ENCODE data around the gene HAUS2.

The HAUS2 gene

DNA sequence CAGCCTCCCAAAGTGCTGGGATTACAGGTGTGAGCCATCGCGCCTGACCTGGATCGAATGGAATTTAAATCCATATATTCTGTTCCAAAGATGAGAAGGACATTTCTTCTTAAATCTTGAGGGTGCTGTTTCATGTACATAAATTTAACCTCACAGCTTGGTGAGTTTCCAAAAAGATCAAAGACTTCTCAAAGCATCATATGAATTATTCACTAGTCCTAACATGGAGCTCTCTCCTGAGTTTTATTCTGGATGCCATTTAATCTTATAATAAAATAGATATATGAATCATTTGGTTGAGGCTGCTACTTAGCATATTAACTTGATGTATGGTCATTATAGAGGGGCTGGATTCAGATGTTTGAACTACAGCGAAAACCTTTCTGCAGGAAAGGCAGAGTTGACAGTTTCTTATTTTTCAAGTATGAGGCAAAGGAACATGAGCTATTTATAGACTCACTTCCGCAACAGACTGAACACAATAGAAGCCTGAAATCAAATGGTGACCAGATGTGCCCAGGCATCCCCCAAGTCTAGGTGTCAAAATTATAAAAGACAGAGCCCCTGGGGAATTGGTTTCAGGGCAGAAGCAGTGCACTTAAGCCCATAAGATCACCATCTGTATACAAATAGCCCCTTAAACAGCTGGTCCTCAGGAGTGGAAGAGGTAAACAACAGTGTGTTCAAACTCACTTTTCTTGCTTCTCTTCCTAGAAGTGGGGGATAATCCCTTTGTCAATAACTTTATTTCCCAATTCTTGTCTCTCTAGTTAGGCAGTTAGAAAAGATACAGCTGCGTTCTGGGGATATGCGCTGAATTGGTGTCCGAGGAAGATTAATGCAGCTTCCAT lies 56.5 kb downstream of the HAUS2 start:
- TF ChIP-seq, protein P1, sequence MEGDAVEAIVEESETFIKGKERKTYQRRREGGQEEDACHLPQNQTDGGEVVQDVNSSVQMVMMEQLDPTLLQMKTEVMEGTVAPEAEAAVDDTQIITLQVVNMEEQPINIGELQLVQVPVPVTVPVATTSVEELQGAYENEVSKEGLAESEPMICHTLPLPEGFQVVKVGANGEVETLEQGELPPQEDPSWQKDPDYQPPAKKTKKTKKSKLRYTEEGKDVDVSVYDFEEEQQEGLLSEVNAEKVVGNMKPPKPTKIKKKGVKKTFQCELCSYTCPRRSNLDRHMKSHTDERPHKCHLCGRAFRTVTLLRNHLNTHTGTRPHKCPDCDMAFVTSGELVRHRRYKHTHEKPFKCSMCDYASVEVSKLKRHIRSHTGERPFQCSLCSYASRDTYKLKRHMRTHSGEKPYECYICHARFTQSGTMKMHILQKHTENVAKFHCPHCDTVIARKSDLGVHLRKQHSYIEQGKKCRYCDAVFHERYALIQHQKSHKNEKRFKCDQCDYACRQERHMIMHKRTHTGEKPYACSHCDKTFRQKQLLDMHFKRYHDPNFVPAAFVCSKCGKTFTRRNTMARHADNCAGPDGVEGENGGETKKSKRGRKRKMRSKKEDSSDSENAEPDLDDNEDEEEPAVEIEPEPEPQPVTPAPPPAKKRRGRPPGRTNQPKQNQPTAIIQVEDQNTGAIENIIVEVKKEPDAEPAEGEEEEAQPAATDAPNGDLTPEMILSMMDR (IDR thresholded peaks at IDR 0.05), result no peak

- TF ChIP-seq, protein P1 (IDR thresholded peaks at IDR 0.05), result no peak
Measured at GRCh38 chr15:42605796-42606195, 57.2 kb downstream of the HAUS2 start.

GRCh38 chr15:42608110-42608531 lies 59.5 kb downstream of the HAUS2 start:
- TF ChIP-seq, protein P1 (IDR thresholded peaks at IDR 0.05), result no peak

DNA sequence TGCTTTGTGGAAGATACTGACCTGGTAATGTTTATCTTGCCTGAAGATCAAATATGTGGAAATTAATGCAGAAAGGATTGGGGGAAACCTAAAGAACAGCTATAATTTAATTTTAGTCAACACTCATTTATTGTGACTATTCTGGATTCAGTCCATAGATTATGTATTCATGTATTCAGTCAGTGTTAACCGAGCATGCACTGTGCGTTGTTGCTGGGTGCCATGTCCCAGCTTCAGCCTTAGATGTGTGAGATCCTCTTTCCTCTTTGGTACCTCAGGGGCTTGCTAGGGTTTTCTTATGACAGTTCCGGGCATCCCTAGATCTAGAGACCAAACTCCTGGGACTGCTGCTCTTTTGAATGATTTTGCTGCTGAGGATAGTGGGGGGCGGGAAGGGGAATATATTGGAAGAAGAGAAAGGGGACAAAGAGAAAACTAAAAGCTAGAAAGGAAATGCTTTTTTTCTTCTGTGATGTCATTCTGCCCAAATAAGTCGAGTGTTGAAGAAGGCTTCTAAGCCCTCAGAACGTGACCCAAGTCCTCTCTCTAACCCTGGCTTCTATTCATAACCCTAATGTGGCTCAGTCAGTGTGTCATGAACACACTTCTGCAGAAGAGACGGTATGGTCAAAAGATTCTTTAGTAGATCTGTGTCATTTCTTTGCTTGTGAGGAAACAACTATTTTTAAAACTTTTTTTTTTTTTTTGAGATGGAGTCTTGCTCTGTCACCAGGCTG lies 60.3 kb downstream of the HAUS2 start:
- TF ChIP-seq, protein P1 (IDR thresholded peaks at IDR 0.05), result no peak

- TF ChIP-seq, protein P1 (IDR thresholded peaks at IDR 0.05), result no peak
Measured at GRCh38 chr15:42611532-42611931, 62.9 kb downstream of the HAUS2 start.

DNA sequence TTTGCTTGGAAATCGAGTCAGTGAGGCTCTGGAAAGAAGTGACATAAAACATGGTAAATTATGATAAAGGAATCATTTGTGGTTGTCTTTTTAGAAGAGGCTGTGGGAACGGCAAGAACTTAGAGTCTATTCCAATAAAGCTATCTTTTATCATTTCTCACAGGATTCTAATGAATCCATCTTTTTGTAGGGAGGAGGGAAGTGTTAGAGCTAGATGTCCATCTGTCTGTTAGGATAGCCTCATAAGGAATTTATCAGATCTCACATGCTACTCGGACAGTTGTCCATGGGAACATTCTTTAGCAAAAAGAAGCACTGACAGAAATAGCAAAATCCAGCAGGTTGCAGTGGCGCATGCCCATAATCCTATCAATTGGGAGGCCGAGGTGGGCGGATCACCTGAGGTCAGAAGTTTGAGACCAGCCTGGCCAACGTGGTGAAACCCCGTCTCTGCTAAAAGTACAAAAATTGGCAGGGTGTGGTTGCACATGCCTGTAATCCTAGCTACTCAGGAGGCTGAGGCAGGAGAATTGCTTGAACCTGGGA lies 63.8 kb downstream of the HAUS2 start:
- TF ChIP-seq, protein P1 (IDR thresholded peaks at IDR 0.05), result no peak

DNA sequence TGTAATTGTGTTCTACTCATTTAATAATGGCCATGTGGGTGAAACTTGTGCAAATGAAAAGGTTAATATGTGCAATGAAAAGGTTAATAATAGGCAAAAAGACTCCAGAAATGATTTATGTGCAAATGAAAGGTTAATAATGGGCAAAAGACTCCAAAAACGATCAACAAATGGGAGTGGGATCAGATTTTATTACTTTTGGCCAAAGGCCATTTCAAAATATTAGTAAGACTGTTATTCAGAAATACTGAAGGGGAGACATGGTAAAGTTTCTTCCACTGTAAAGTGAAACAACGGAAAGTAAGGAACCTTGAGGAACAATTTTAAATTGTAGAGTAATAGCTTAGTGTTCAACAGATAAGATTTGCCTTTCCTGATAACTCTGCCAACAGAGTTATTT lies 67.5 kb downstream of the HAUS2 start:
- TF ChIP-seq, protein P1 (IDR thresholded peaks at IDR 0.05), result no peak
